HG02763 (cell line): Measurements from ENCODE around the gene APMAP.

Source experiments
- ATAC-seq: cut with Tn5 transposase; IDR thresholded peaks from one replicate; pipeline ENCODE4 v1.9.1; 2021; ENCODE audit warnings: mild to moderate bottlenecking, moderate library complexity; ENCODE audit not compliant: unreplicated experiment

The APMAP gene

GRCh38 chr20:24914388-24915241 lies 77.9 kb downstream of the APMAP start:
- no peak for ATAC-seq

- no peak for ATAC-seq
These were observed 79.4 kb downstream of the APMAP start for GRCh38 chr20:24913076-24913628.
